NCI-H1930 (cell line): ENCODE data around the gene AMOTL2.

Experiments used
- DNase-seq, 2 experiments: peaks; one replicate each; lab custom pipeline; 2025; lab: John Stamatoyannopoulos, UW

AMOTL2 gene

GRCh38 chr3:134374105-134374790, at the start of gene AMOTL2:
Gene AMOTL2 (minus strand): TSS chr3:134374447. CDS start chr3:134371433, 3,014 bp downstream.
- DNase-seq = peak; percentile 42 to 50

- no peak for DNase-seq
Measured at GRCh38 chr3:134423153-134423552, 48.9 kb upstream of the AMOTL2 start.

- DNase-seq = no peak
Measured at GRCh38 chr3:134419960-134420321, 45.7 kb upstream of the AMOTL2 start.

- no peak for DNase-seq
Measured at GRCh38 chr3:134419214-134419959, 45.1 kb upstream of the AMOTL2 start.

- DNase-seq = no peak
Measured at GRCh38 chr3:134409041-134409440, 34.8 kb upstream of the AMOTL2 start.

- no peak for DNase-seq
Measured at GRCh38 chr3:134407239-134407625, 33.0 kb upstream of the AMOTL2 start.

GRCh38 chr3:134406331-134407238, 32.3 kb upstream of the AMOTL2 start:
- DNase-seq = peak; percentile 49 to 55

- DNase-seq = no peak
Measured at GRCh38 chr3:134404366-134404885, 30.2 kb upstream of the AMOTL2 start.

GRCh38 chr3:134397755-134398154, 23.5 kb upstream of the AMOTL2 start:
- DNase-seq = no peak

GRCh38 chr3:134395103-134395502, 20.9 kb upstream of the AMOTL2 start:
- no peak for DNase-seq

GRCh38 chr3:134394380-134394779, 20.1 kb upstream of the AMOTL2 start:
- no peak for DNase-seq

GRCh38 chr3:134393074-134393473, 18.8 kb upstream of the AMOTL2 start:
- DNase-seq = no peak

- no peak for DNase-seq
Measured at GRCh38 chr3:134392336-134392983, 18.2 kb upstream of the AMOTL2 start.

GRCh38 chr3:134389865-134390264, 15.6 kb upstream of the AMOTL2 start:
- no peak for DNase-seq

- no peak for DNase-seq
Measured at GRCh38 chr3:134388788-134389485, 14.7 kb upstream of the AMOTL2 start.

- DNase-seq = no peak
Measured at GRCh38 chr3:134388292-134388691, 14.0 kb upstream of the AMOTL2 start.

- DNase-seq = no peak
Measured at GRCh38 chr3:134387293-134387692, 13.0 kb upstream of the AMOTL2 start.

- DNase-seq = no peak
Measured at GRCh38 chr3:134384963-134385362, 10.7 kb upstream of the AMOTL2 start.

GRCh38 chr3:134381831-134382442, 7.7 kb upstream of the AMOTL2 start:
- DNase-seq = no peak

- DNase-seq = no peak
Measured at GRCh38 chr3:134381076-134381475, 6.8 kb upstream of the AMOTL2 start.

GRCh38 chr3:134380249-134380648, 6.0 kb upstream of the AMOTL2 start:
- DNase-seq = no peak
